ENCODE data around the gene CSRP1.

The CSRP1 gene

GRCh38 chr1:201465698-201466290 lies 41.1 kb downstream of the CSRP1 start:
- TF ChIP-seq CTCF (IDR thresholded peaks at IDR 0.05; ENCODE audit: insufficient read depth, low read depth, low read length, missing control alignments) = no peak
- no peak overlapping the region for H3K4me3 ChIP-seq (ENCODE audit: low read depth, low read length)
- no peak for DNase-seq (ENCODE audit: low read depth)

- H3K4me3 ChIP-seq (ENCODE audit: low read depth, low read length) = no peak overlapping the region
- no peak for DNase-seq (ENCODE audit: low read depth)
- no peak for TF ChIP-seq CTCF (IDR thresholded peaks at IDR 0.05; ENCODE audit: insufficient read depth, low read depth, low read length, missing control alignments)
Measured at GRCh38 chr1:201463071-201463552, 43.8 kb downstream of the CSRP1 start.

GRCh38 chr1:201461645-201462441 lies 45.1 kb downstream of the CSRP1 start:
- no peak for DNase-seq (ENCODE audit: low read depth)
- TF ChIP-seq CTCF (IDR thresholded peaks at IDR 0.05; ENCODE audit: insufficient read depth, low read depth, low read length, missing control alignments) = no peak

GRCh38 chr1:201460814-201461644 lies 45.9 kb downstream of the CSRP1 start:
- no peak overlapping the region for H3K4me3 ChIP-seq (ENCODE audit: low read depth, low read length)
- DNase-seq (ENCODE audit: low read depth) = no peak
- no peak for TF ChIP-seq CTCF (IDR thresholded peaks at IDR 0.05; ENCODE audit: insufficient read depth, low read depth, low read length, missing control alignments)

More at GRCh38 chr1:201461645-201462441, 45.1 kb downstream of the CSRP1 start:
- no peak overlapping the region for H3K4me3 ChIP-seq (ENCODE audit: low read depth, low read length)

- DNase-seq (ENCODE audit: low read depth) = no peak
- H3K4me3 ChIP-seq (ENCODE audit: low read depth, low read length) = no peak overlapping the region
- no peak for TF ChIP-seq CTCF (IDR thresholded peaks at IDR 0.05; ENCODE audit: insufficient read depth, low read depth, low read length, missing control alignments)
Measured at GRCh38 chr1:201459775-201460174, 47.1 kb downstream of the CSRP1 start.

GRCh38 chr1:201459052-201459451 lies 47.9 kb downstream of the CSRP1 start:
- no peak for DNase-seq (ENCODE audit: low read depth)
- no peak overlapping the region for H3K4me3 ChIP-seq (ENCODE audit: low read depth, low read length)
- no peak for TF ChIP-seq CTCF (IDR thresholded peaks at IDR 0.05; ENCODE audit: insufficient read depth, low read depth, low read length, missing control alignments)

All from GM12865 (cell line).